Trophoblast cell (in vitro differentiated cells and primary cell): Measurements from ENCODE around the gene ATXN1.

ENCODE experiments used
- DNase-seq, 2 donors: peaks; one replicate each; pipeline ENCODE4 v3.0.0-alpha.2; 2016
- H2AFZ ChIP-seq: 2 replicates; pipeline ENCODE4 v1.6.1; 2013; ENCODE audit warnings: low read length, moderate library complexity, mild to moderate bottlenecking; ENCODE audit not compliant: insufficient read depth, poor library complexity
- H2AK5ac ChIP-seq: 2 replicates; pipeline ENCODE4 v1.6.1; 2013; ENCODE audit warnings: mild to moderate bottlenecking, low read length
- H2BK120ac ChIP-seq: 2 replicates; pipeline ENCODE4 v1.6.1; 2013; ENCODE audit warnings: low read length, mild to moderate bottlenecking, moderate library complexity; ENCODE audit not compliant: insufficient read depth, poor library complexity
- H2BK12ac ChIP-seq: 2 replicates; pipeline ENCODE4 v1.6.1; 2013; ENCODE audit warnings: mild to moderate bottlenecking, low read length, moderate library complexity
- H2BK5ac ChIP-seq: 2 replicates; pipeline ENCODE4 v1.6.1; 2013; ENCODE audit warnings: low read length, low read depth, moderate library complexity, mild to moderate bottlenecking; ENCODE audit not compliant: poor library complexity
- H3K14ac ChIP-seq: 2 replicates; pipeline ENCODE4 v1.6.1; 2013; ENCODE audit warnings: mild to moderate bottlenecking, low read length
- H3K18ac ChIP-seq: 2 replicates; pipeline ENCODE4 v1.6.1; 2013; ENCODE audit warnings: mild to moderate bottlenecking, low read length
- H3K23ac ChIP-seq: 2 replicates; pipeline ENCODE4 v1.6.1; 2013; ENCODE audit warnings: low read length
- H3K27ac ChIP-seq: 2 replicates; pipeline ENCODE4 v1.5.1; 2013; ENCODE audit warnings: low read depth, mild to moderate bottlenecking, inconsistent platforms, low read length, moderate library complexity
- H3K27me3 ChIP-seq: 2 replicates; pipeline ENCODE4 v1.6.1; 2013; ENCODE audit warnings: inconsistent platforms, mild to moderate bottlenecking, low read length, moderate library complexity; ENCODE audit not compliant: insufficient read depth
- H3K36me3 ChIP-seq, 2 experiments: 1 replicate in 1 of 2; 2 replicates in 1 of 2; pipeline ENCODE4 v1.6.1; 2013; ENCODE audit warnings: low read length in 2 of 2, mild to moderate bottlenecking in 2 of 2, moderate library complexity in 1 of 2; ENCODE audit not compliant: insufficient read depth in 2 of 2, control insufficient read depth in 1 of 2
- H3K4ac ChIP-seq: 2 replicates; pipeline ENCODE4 v1.6.1; 2013; ENCODE audit warnings: low read depth, mild to moderate bottlenecking, low read length, moderate library complexity
- H3K4me1 ChIP-seq, 2 experiments: 1 replicate in 1 of 2; 2 replicates in 1 of 2; pipeline ENCODE4 v1.6.1; 2013; ENCODE audit warnings: low read length in 2 of 2, mild to moderate bottlenecking in 2 of 2, moderate library complexity in 1 of 2; ENCODE audit not compliant: insufficient read depth in 2 of 2, control insufficient read depth in 1 of 2
- H3K4me2 ChIP-seq: 2 replicates; pipeline ENCODE4 v1.6.1; 2013; ENCODE audit warnings: inconsistent platforms, mild to moderate bottlenecking, low read length, moderate library complexity
- H3K4me3 ChIP-seq: 2 replicates; pipeline ENCODE4 v1.5.1; 2013; ENCODE audit warnings: mild to moderate bottlenecking, low read depth, low read length, inconsistent platforms
- H3K79me1 ChIP-seq: one replicate; pipeline ENCODE4 v1.6.1; 2013; ENCODE audit warnings: low read length
- H3K79me2 ChIP-seq: 2 replicates; pipeline ENCODE4 v1.6.1; 2013; ENCODE audit warnings: low read length, mild to moderate bottlenecking; ENCODE audit not compliant: control insufficient read depth, insufficient read depth, poor library complexity
- H3K9ac ChIP-seq: 2 replicates; pipeline ENCODE4 v1.6.1; 2013; ENCODE audit warnings: mild to moderate bottlenecking, low read length
- H3K9me3 ChIP-seq: 2 replicates; pipeline ENCODE4 v1.6.1; 2013; ENCODE audit warnings: low read depth, mild to moderate bottlenecking, control low read depth, inconsistent platforms, low read length; ENCODE audit not compliant: insufficient read depth
- H4K12ac ChIP-seq: 2 replicates; pipeline ENCODE4 v1.6.1; 2013; ENCODE audit warnings: low read depth, mild to moderate bottlenecking, low read length, moderate library complexity
- H4K8ac ChIP-seq: 2 replicates; pipeline ENCODE4 v1.6.1; 2013; ENCODE audit warnings: low read depth, mild to moderate bottlenecking, low read length, moderate library complexity
- H4K91ac ChIP-seq: one replicate; pipeline ENCODE4 v1.6.1; 2013; ENCODE audit warnings: low read depth, mild to moderate bottlenecking, low read length, moderate library complexity
- WGBS: extraction: QIAGEN DNeasy Blood & Tissue Kit; methylation state at CpG from one replicate; pipeline ENCODE4 v1.1.7; 2013; ENCODE audit warnings: missing lambda C conversion rate; ENCODE audit not compliant: insufficient read length, insufficient coverage; ENCODE audit errors: extremely low coverage; 5-methylcytosine and 5-hydroxymethylcytosine counted together

Gene ATXN1

GRCh38 chr6:16766043-16766536 is 4.8 kb upstream of the ATXN1 start:
- WGBS, result no CpG with 5 or more reads among the region's 1 CpG
- H3K23ac ChIP-seq, result no peak overlapping the region
- H4K12ac ChIP-seq, result no peak overlapping the region
- H3K27ac ChIP-seq, result no peak overlapping the region
- H3K27me3 ChIP-seq, result no peaks in the 10 kb centered on the region
- no peaks in the 10 kb centered on the region for H3K79me2 ChIP-seq
- no peak overlapping the region for H2BK12ac ChIP-seq
- no peak overlapping the region for H3K4ac ChIP-seq
- no peaks in the 10 kb centered on the region for H3K9me3 ChIP-seq
- H3K9ac ChIP-seq, result no peak overlapping the region
- no peak overlapping the region for H3K14ac ChIP-seq
- DNase-seq, result peak; percentile 40 to 62
- peaks cover 6% of the 10 kb centered on the region for H3K79me1 ChIP-seq
- H2AFZ ChIP-seq, result no peak overlapping the region
- no peak overlapping the region for H4K8ac ChIP-seq
- H2AK5ac ChIP-seq, result no peak overlapping the region
- H3K4me2 ChIP-seq, result no peak overlapping the region
- no peak overlapping the region for H2BK5ac ChIP-seq
- peaks cover 0 to 2% of the 10 kb centered on the region in 2 experiments for H3K4me1 ChIP-seq
- no peak overlapping the region for H2BK120ac ChIP-seq
- H3K18ac ChIP-seq, result no peak overlapping the region
- no peak overlapping the region for H4K91ac ChIP-seq
- H3K36me3 ChIP-seq, result no peaks in the 10 kb centered on the region
- H3K4me3 ChIP-seq, result no peak overlapping the region

GRCh38 chr6:16765235-16765634 is 4.0 kb upstream of the ATXN1 start:
- Histone ChIP-seq H3K27ac (no peak overlapping the region), H2AK5ac (no peak overlapping the region), H4K91ac (no peak overlapping the region), H3K27me3 (no peaks in the 10 kb centered on the region), H3K36me3 (no peaks in the 10 kb centered on the region), H4K8ac (no peak overlapping the region), H3K4ac (no peak overlapping the region), H2BK5ac (no peak overlapping the region), H2BK120ac (no peak overlapping the region), H3K4me3 (no peak overlapping the region), H3K14ac (no peak overlapping the region), H2BK12ac (no peak overlapping the region), H3K9ac (no peak overlapping the region), H3K4me2 (no peak overlapping the region), H3K23ac (no peak overlapping the region), H2AFZ (no peak overlapping the region), H3K79me1 (peaks cover 13% of the 10 kb centered on the region), H3K79me2 (peaks cover 6% of the 10 kb centered on the region), H3K18ac (no peak overlapping the region), H3K4me1 (peaks cover 0 to 2% of the 10 kb centered on the region in 2 experiments), H3K9me3 (no peaks in the 10 kb centered on the region), H4K12ac (no peak overlapping the region)
- no CpG with 5 or more reads among the region's 3 CpGs for WGBS
- DNase-seq, result no peak

GRCh38 chr6:16764188-16764950 is 3.1 kb upstream of the ATXN1 start:
- Histone ChIP-seq H3K79me1 (peaks cover 20% of the 10 kb centered on the region), H3K27me3 (no peaks in the 10 kb centered on the region), H2AFZ (no peak overlapping the region), H3K23ac (no peak overlapping the region), H3K4ac (no peak overlapping the region), H4K12ac (no peak overlapping the region), H3K14ac (no peak overlapping the region), H3K79me2 (peaks cover 12% of the 10 kb centered on the region), H3K4me2 (no peak overlapping the region), H3K36me3 (no peaks in the 10 kb centered on the region), H2AK5ac (no peak overlapping the region), H3K9me3 (no peaks in the 10 kb centered on the region), H4K91ac (no peak overlapping the region), H3K27ac (no peak overlapping the region), H3K4me3 (no peak overlapping the region), H2BK120ac (no peak overlapping the region), H2BK5ac (no peak overlapping the region), H3K4me1 (peaks cover 0 to 2% of the 10 kb centered on the region in 2 experiments), H2BK12ac (no peak overlapping the region), H3K9ac (no peak overlapping the region), H4K8ac (no peak overlapping the region), H3K18ac (no peak overlapping the region)
- no CpG with 5 or more reads among the region's 3 CpGs for WGBS
- DNase-seq, result no peak

- WGBS, result no CpG with 5 or more reads among the region's 32 CpGs
- H2BK12ac ChIP-seq, result no peak overlapping the region
- H3K27me3 ChIP-seq, result no peaks in the 10 kb centered on the region
Observed at GRCh38 chr6:16762550-16763477, 1.6 kb upstream of the ATXN1 start.

More at GRCh38 chr6:16762550-16763477, 1.6 kb upstream of the ATXN1 start:
- peak; percentile 70 to 71 for DNase-seq
- Histone ChIP-seq H4K91ac (no peak overlapping the region), H2BK120ac (no peak overlapping the region), H3K4me1 (peaks cover 0 to 11% of the 10 kb centered on the region in 2 experiments), H3K23ac (no peak overlapping the region), H3K79me2 (peaks cover 12% of the 10 kb centered on the region), H4K8ac (no peak overlapping the region), H3K4me3 (peak overlapping the region; percentile 73), H4K12ac (no peak overlapping the region), H3K18ac (no peak overlapping the region), H3K4ac (no peak overlapping the region), H3K14ac (no peak overlapping the region), H2BK5ac (no peak overlapping the region), H3K79me1 (peaks cover 20% of the 10 kb centered on the region), H3K9me3 (no peaks in the 10 kb centered on the region), H2AK5ac (no peak overlapping the region), H3K36me3 (no peaks in the 10 kb centered on the region), H2AFZ (no peak overlapping the region), H3K27ac (no peak overlapping the region), H3K4me2 (peak overlapping the region; percentile 96), H3K9ac (peak overlapping the region; percentile 2)
